ENCODE results near the gene FBXW8. TPM values are rescaled to one million over a fixed set of nuclear protein-coding genes. Genes with fewer than 3 reads are reported as not detected.
A peak's percentile ranks its signal among the peaks of the same experiment; 100 is the strongest.

FBXW8 gene
- total RNA-seq, 2 donors from 2014 or later, result 8.6 to 8.7 TPM

GRCh38 chr12:116896411-116896924 lies 14.3 kb upstream of the FBXW8 start:
- ATAC-seq (no peak), DNase-seq (no peak)
- Mint-ChIP-seq H3K4me1 (no peaks in the 10 kb centered on the region), H3K27ac (no peak overlapping the region), H3K4me3 (no peak overlapping the region), H3K36me3 (ENCODE audit: low read depth) (peaks cover 4% of the 10 kb centered on the region), H3K27me3 (peaks cover 50% of the 10 kb centered on the region)
- H3K9me3 ChIP-seq (ENCODE audit: control insufficient read depth, low read length, poor library complexity, severe bottlenecking), result no peaks in the 10 kb centered on the region

DNA sequence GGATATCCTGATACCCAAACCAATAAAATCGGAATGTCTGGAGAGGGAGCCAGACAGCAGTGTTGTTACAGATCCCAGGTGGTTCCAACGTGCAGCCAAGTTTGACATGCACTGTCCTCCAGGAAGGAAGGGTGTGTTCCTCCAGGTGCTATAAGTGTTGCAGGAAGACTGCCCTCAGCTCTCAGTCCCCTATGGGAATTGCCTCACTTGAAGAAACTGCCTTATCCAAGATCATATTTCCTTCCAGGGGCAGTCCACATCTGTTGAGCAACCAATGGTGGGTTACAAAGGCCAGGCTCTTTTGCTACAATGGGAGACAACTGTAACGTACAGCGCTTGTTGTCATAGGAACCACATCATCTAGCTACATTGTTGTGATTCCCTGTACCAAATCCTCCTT lies 13.3 kb upstream of the FBXW8 start:
- Mint-ChIP-seq H3K27ac (no peak overlapping the region), H3K36me3 (ENCODE audit: low read depth) (peaks cover 4% of the 10 kb centered on the region), H3K4me3 (no peak overlapping the region), H3K4me1 (no peaks in the 10 kb centered on the region), H3K27me3 (peaks cover 57% of the 10 kb centered on the region)
- no peaks in the 10 kb centered on the region for H3K9me3 ChIP-seq (ENCODE audit: control insufficient read depth, low read length, poor library complexity, severe bottlenecking)
- no peak for ATAC-seq
- no peak for DNase-seq

GRCh38 chr12:116898669-116899068 lies 12.1 kb upstream of the FBXW8 start:
- H3K4me1 Mint-ChIP-seq, result no peaks in the 10 kb centered on the region
- peaks cover 57% of the 10 kb centered on the region for H3K27me3 Mint-ChIP-seq
- peaks cover 4% of the 10 kb centered on the region for H3K36me3 Mint-ChIP-seq (ENCODE audit: low read depth)
- DNase-seq (no peak), ATAC-seq (no peak)
- no peak overlapping the region for H3K4me3 Mint-ChIP-seq
- no peaks in the 10 kb centered on the region for H3K9me3 ChIP-seq (ENCODE audit: control insufficient read depth, low read length, poor library complexity, severe bottlenecking)
- H3K27ac Mint-ChIP-seq, result no peak overlapping the region

- Mint-ChIP-seq H3K27ac (no peak overlapping the region), H3K36me3 (ENCODE audit: low read depth) (peaks cover 4% of the 10 kb centered on the region), H3K4me1 (peaks cover 2% of the 10 kb centered on the region), H3K27me3 (peaks cover 56% of the 10 kb centered on the region), H3K4me3 (no peak overlapping the region)
- no peaks in the 10 kb centered on the region for H3K9me3 ChIP-seq (ENCODE audit: control insufficient read depth, low read length, poor library complexity, severe bottlenecking)
- ATAC-seq, result no peak
- DNase-seq, result no peak
Measured at GRCh38 chr12:116901612-116902011, 9.1 kb upstream of the FBXW8 start.

DNA sequence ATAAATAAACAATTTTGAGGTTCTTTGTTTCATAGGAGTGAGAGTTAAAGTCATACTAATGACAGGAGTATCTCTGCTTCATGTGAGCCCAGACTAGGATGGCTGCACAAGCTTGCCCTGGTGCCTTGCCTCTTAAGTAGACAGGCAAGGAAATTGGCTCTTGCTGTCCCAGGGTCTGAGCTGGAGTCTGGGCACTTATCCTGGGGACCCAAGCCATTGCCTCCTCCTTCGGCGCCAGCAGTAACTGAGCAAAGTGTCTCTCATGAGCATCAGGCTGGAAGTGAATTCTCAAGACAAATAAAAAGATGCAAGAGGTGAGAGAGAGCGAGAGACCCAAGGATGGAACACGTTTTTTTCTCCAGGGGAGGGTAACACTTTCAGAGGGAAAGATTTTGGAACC lies 6.9 kb upstream of the FBXW8 start:
- DNase-seq (no peak), ATAC-seq (no peak)
- Mint-ChIP-seq H3K4me1 (peaks cover 2% of the 10 kb centered on the region), H3K36me3 (ENCODE audit: low read depth) (peaks cover 4% of the 10 kb centered on the region), H3K27ac (peak overlapping the region; percentile 51), H3K27me3 (peaks cover 40% of the 10 kb centered on the region), H3K4me3 (no peak overlapping the region)
- no peaks in the 10 kb centered on the region for H3K9me3 ChIP-seq (ENCODE audit: control insufficient read depth, low read length, poor library complexity, severe bottlenecking)

DNA sequence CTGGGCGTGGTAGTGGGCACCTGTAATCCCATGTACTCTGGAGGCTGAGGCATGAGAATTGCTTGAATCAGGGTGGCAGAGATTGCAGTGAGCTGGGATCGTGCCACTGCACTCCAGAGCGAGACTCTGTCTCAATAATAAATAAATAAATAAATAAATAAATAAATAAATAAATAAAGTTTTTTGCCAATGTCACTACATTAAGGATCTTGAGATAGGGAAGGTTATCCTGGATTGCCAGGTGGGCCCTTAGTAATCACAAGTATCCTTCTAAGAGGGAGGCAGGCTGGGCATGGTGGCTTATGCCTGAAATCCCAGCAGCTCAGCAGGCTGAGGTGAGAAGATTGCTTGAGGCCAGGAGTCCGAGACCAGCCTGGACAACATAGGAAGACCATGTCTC lies 4.5 kb upstream of the FBXW8 start:
- ATAC-seq (no peak), DNase-seq (no peak)
- no peaks in the 10 kb centered on the region for H3K9me3 ChIP-seq (ENCODE audit: control insufficient read depth, low read length, poor library complexity, severe bottlenecking)
- Mint-ChIP-seq H3K27me3 (peaks cover 20% of the 10 kb centered on the region), H3K4me3 (no peak overlapping the region), H3K27ac (no peak overlapping the region), H3K36me3 (ENCODE audit: low read depth) (no peaks in the 10 kb centered on the region), H3K4me1 (peaks cover 8% of the 10 kb centered on the region)

DNA sequence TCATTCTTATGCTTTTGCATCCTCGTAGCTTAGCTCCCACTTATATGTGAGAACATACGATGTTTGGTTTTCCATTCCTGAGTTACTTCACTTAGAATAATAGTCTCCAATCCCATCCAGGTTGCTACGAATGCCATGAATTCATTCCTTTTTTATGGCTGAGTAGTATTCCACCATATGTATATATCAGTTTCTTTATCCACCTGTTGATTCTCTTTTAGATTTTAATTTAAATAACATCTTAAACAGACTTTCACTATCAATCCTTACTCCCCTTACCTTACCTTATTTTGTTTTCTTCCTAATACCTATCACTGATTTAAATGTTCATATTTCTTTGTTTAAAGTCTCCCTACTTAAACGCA lies 488 bp upstream of the FBXW8 start:
- DNase-seq (no peak), ATAC-seq (no peak)
- H3K27me3 Mint-ChIP-seq, result peaks cover 4% of the 10 kb centered on the region

DNA sequence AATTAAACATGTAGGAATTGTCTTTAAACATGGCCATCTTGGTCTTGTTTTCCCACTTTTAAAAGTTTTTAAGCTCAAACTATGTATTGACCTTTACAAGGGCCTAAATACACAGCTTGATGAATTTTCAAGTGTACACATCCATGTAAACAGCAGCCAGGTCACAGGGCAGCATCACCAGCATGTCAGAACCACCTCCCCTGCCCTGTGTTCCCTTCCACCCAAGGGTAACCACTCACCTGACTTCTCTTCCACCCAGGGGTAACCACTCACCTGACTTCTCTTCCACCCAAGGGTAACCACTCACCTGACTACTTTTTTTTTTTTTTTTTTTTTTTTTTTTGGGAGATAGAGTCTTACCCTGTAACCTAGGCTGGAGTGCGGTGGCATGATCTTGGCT lies 4.6 kb downstream of the FBXW8 start:
- Mint-ChIP-seq H3K4me3 (no peak overlapping the region), H3K36me3 (ENCODE audit: low read depth) (no peaks in the 10 kb centered on the region), H3K27me3 (no peaks in the 10 kb centered on the region), H3K4me1 (peaks cover 25% of the 10 kb centered on the region), H3K27ac (no peak overlapping the region)
- ATAC-seq (no peak), DNase-seq (no peak)
- no peaks in the 10 kb centered on the region for H3K9me3 ChIP-seq (ENCODE audit: control insufficient read depth, low read length, poor library complexity, severe bottlenecking)

More for the DNA sequence above, 488 bp upstream of the FBXW8 start:
- H3K9me3 ChIP-seq (ENCODE audit: control insufficient read depth, low read length, poor library complexity, severe bottlenecking), result no peaks in the 10 kb centered on the region
- Mint-ChIP-seq H3K4me1 (peaks cover 12% of the 10 kb centered on the region), H3K27ac (peak overlapping the region; percentile 62), H3K36me3 (ENCODE audit: low read depth) (no peaks in the 10 kb centered on the region), H3K4me3 (peak overlapping the region; percentile 90)

- peak overlapping the region; percentile 72 for H3K27ac Mint-ChIP-seq
- H3K4me3 Mint-ChIP-seq, result no peak overlapping the region
- H3K9me3 ChIP-seq (ENCODE audit: control insufficient read depth, low read length, poor library complexity, severe bottlenecking), result no peaks in the 10 kb centered on the region
- peaks cover 28% of the 10 kb centered on the region for H3K4me1 Mint-ChIP-seq
- H3K27me3 Mint-ChIP-seq, result no peaks in the 10 kb centered on the region
- DNase-seq, result no peak
- no peak for ATAC-seq
- peaks cover 2% of the 10 kb centered on the region for H3K36me3 Mint-ChIP-seq (ENCODE audit: low read depth)
Measured at GRCh38 chr12:116916122-116916521, 5.4 kb downstream of the FBXW8 start.

- Mint-ChIP-seq H3K4me3 (peak overlapping the region; percentile 54), H3K36me3 (ENCODE audit: low read depth) (peaks cover 2% of the 10 kb centered on the region), H3K27me3 (no peaks in the 10 kb centered on the region), H3K27ac (peak overlapping the region; percentile 72), H3K4me1 (peaks cover 28% of the 10 kb centered on the region)
- H3K9me3 ChIP-seq (ENCODE audit: control insufficient read depth, low read length, poor library complexity, severe bottlenecking), result no peaks in the 10 kb centered on the region
- ATAC-seq, result peak; percentile 90
- DNase-seq, result peak in 1 of 3 donors; percentile 5
Measured at GRCh38 chr12:116916714-116917114, 6.0 kb downstream of the FBXW8 start.

DNA sequence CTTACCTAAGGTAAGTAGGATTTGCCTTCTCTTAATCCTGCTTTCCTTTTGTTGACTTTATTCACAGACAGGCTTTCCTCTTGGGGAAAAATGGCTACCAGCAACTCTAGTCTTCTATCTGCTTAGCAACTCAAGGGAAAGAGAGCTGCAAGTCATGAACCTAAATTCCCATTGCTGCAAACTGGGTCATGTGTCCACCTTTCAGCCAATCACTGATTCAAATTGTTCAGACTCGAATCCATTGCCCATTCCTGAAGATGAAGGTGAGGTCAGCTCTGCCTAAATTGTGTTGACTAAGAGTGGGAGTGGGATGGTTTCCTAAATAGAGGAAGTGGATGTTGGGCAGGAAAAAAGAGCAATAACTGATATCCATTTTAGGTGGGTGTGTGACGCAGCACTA lies 7.7 kb downstream of the FBXW8 start:
- peaks cover 36% of the 10 kb centered on the region for H3K4me1 Mint-ChIP-seq
- no peaks in the 10 kb centered on the region for H3K9me3 ChIP-seq (ENCODE audit: control insufficient read depth, low read length, poor library complexity, severe bottlenecking)
- DNase-seq (no peak), ATAC-seq (no peak)
- H3K36me3 Mint-ChIP-seq (ENCODE audit: low read depth), result peaks cover 2% of the 10 kb centered on the region
- H3K27ac Mint-ChIP-seq, result no peak overlapping the region
- H3K27me3 Mint-ChIP-seq, result no peaks in the 10 kb centered on the region
- H3K4me3 Mint-ChIP-seq, result no peak overlapping the region

DNA sequence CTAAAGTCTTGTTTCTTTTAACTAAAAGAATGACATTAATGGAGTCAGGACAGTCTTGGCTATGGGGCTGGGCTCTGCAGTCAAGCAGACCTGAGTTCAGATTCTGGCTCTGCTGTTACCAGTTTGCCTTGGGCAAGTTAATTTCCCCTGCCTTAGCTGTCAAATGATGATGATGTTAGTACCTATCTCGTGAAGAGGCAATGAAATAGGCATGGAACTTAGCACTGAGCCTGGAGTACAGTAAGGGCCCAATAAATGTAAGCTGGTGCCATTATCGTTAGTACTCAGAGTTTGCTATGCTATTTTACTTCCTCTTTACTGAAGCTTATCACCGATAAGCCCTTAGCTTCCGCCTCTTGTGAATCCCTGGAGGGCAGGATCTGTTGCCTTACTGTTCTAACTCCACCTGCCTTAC lies 8.5 kb downstream of the FBXW8 start:
- Mint-ChIP-seq H3K27me3 (no peaks in the 10 kb centered on the region), H3K36me3 (ENCODE audit: low read depth) (peaks cover 2% of the 10 kb centered on the region), H3K4me1 (peaks cover 39% of the 10 kb centered on the region), H3K27ac (no peak overlapping the region), H3K4me3 (no peak overlapping the region)
- ATAC-seq (no peak), DNase-seq (no peak)
- no peaks in the 10 kb centered on the region for H3K9me3 ChIP-seq (ENCODE audit: control insufficient read depth, low read length, poor library complexity, severe bottlenecking)

- Mint-ChIP-seq H3K4me1 (peaks cover 45% of the 10 kb centered on the region), H3K27me3 (no peaks in the 10 kb centered on the region), H3K27ac (peak overlapping the region; percentile 63), H3K36me3 (ENCODE audit: low read depth) (peaks cover 2% of the 10 kb centered on the region), H3K4me3 (no peak overlapping the region)
- ATAC-seq (no peak), DNase-seq (no peak)
- H3K9me3 ChIP-seq (ENCODE audit: control insufficient read depth, low read length, poor library complexity, severe bottlenecking), result no peaks in the 10 kb centered on the region
Measured at GRCh38 chr12:116919706-116920485, 9.1 kb downstream of the FBXW8 start.

DNA sequence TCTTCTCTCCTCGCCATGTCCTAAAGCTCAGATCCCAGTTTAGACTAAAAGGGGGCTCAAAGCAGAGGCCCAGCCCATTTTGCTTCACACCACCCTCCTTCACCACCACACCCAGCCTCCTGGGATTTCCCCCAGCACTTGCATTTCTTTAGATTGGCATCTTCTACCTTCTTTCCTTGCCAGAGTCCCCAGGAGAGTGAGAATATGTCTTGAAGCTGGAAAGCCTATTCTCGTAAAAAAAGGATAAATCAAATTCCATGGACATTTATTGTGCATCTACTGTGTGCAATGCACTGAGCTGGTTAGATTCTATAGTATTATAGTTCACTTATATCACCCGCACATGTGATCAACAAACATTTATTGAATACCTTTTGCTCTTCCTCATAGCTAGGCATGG lies 10.2 kb downstream of the FBXW8 start:
- Mint-ChIP-seq H3K27ac (peak overlapping the region; percentile 63), H3K4me1 (peaks cover 51% of the 10 kb centered on the region), H3K36me3 (ENCODE audit: low read depth) (peaks cover 2% of the 10 kb centered on the region), H3K27me3 (no peaks in the 10 kb centered on the region), H3K4me3 (no peak overlapping the region)
- no peaks in the 10 kb centered on the region for H3K9me3 ChIP-seq (ENCODE audit: control insufficient read depth, low read length, poor library complexity, severe bottlenecking)
- DNase-seq, result no peak
- no peak for ATAC-seq
